ENCODE data around the gene MSN.

Gene MSN

GRCh38 chrX:65702956-65703355, 35.5 kb downstream of the MSN start:
- Histone ChIP-seq H3K36me3 (ENCODE audit: insufficient read depth, low read length) (peaks cover 72% of the 10 kb centered on the region), H2AFZ (ENCODE audit: low read depth, low read length) (no peak overlapping the region), H3K9me3 (ENCODE audit: insufficient read depth, low read length, severe bottlenecking) (no peaks in the 10 kb centered on the region), H3K4me3 (ENCODE audit: low read depth in 1 of 2, low read length in 2 of 2) (no peak overlapping the region), H3K27me3 (ENCODE audit: insufficient read depth, low read length, poor library complexity) (no peaks in the 10 kb centered on the region), H3K9ac (ENCODE audit: low read depth, low read length) (no peak overlapping the region), H3K79me2 (ENCODE audit: insufficient read depth, low read length) (peaks cover 96% of the 10 kb centered on the region), H3K4me1 (ENCODE audit: insufficient read depth, low read length) (peaks cover 20% of the 10 kb centered on the region), H3K27ac (ENCODE audit: low read length) (no peak overlapping the region), H3K4me2 (ENCODE audit: insufficient read depth, low read length) (no peak overlapping the region), H4K20me1 (ENCODE audit: insufficient read depth, low read length) (peaks cover 68% of the 10 kb centered on the region)
- DNase-seq (no peak), ATAC-seq (ENCODE audit: insufficient read depth, low read depth) (no peak)
- no peak for TF ChIP-seq CTCF (IDR thresholded peaks at IDR 0.05; ENCODE audit: borderline replicate concordance, extremely low read depth, low read length, poor library complexity, severe bottlenecking)
- no peak for TF ChIP-seq EZH2 (IDR thresholded peaks at IDR 0.05; ENCODE audit: borderline replicate concordance, low read depth, low read length, severe bottlenecking)

- Histone ChIP-seq H3K79me2 (ENCODE audit: insufficient read depth, low read length) (peaks cover 97% of the 10 kb centered on the region), H4K20me1 (ENCODE audit: insufficient read depth, low read length) (peaks cover 71% of the 10 kb centered on the region), H3K9me3 (ENCODE audit: insufficient read depth, low read length, severe bottlenecking) (no peaks in the 10 kb centered on the region), H3K27me3 (ENCODE audit: insufficient read depth, low read length, poor library complexity) (no peaks in the 10 kb centered on the region), H3K9ac (ENCODE audit: low read depth, low read length) (no peak overlapping the region), H3K4me2 (ENCODE audit: insufficient read depth, low read length) (no peak overlapping the region), H2AFZ (ENCODE audit: low read depth, low read length) (no peak overlapping the region), H3K27ac (ENCODE audit: low read length) (peak overlapping the region; percentile 62; the same call in 1 of the 2 replicates), H3K36me3 (ENCODE audit: insufficient read depth, low read length) (peaks cover 63% of the 10 kb centered on the region), H3K4me1 (ENCODE audit: insufficient read depth, low read length) (peaks cover 3% of the 10 kb centered on the region; the same call in 1 of the 2 replicates), H3K4me3 (ENCODE audit: low read depth in 1 of 2, low read length in 2 of 2) (no peak overlapping the region)
- TF ChIP-seq EZH2 (IDR thresholded peaks at IDR 0.05; ENCODE audit: borderline replicate concordance, low read depth, low read length, severe bottlenecking) (no peak), CTCF (IDR thresholded peaks at IDR 0.05; ENCODE audit: borderline replicate concordance, extremely low read depth, low read length, poor library complexity, severe bottlenecking) (no peak)
- DNase-seq: no peak
- no peak for ATAC-seq (ENCODE audit: insufficient read depth, low read depth)
Observed at GRCh38 chrX:65705439-65705838, 38.0 kb downstream of the MSN start.

- no peak overlapping the region for H3K4me3 ChIP-seq (ENCODE audit: low read depth in 1 of 2, low read length in 2 of 2)
- H3K27me3 ChIP-seq (ENCODE audit: insufficient read depth, low read length, poor library complexity): no peaks in the 10 kb centered on the region
- H4K20me1 ChIP-seq (ENCODE audit: insufficient read depth, low read length): peaks cover 64% of the 10 kb centered on the region
- ATAC-seq (ENCODE audit: insufficient read depth, low read depth) (peak; percentile 38; the same call in 2 of the 3 replicates), DNase-seq (no peak)
- H2AFZ ChIP-seq (ENCODE audit: low read depth, low read length): no peak overlapping the region
- no peak overlapping the region for H3K9ac ChIP-seq (ENCODE audit: low read depth, low read length)
- H3K4me2 ChIP-seq (ENCODE audit: insufficient read depth, low read length): no peak overlapping the region
- peaks cover 55% of the 10 kb centered on the region for H3K36me3 ChIP-seq (ENCODE audit: insufficient read depth, low read length)
- H3K79me2 ChIP-seq (ENCODE audit: insufficient read depth, low read length): peaks cover 94% of the 10 kb centered on the region
- no peaks in the 10 kb centered on the region for H3K9me3 ChIP-seq (ENCODE audit: insufficient read depth, low read length, severe bottlenecking)
- TF ChIP-seq EZH2 (IDR thresholded peaks at IDR 0.05; ENCODE audit: borderline replicate concordance, low read depth, low read length, severe bottlenecking): no peak
- no peak for TF ChIP-seq CTCF (IDR thresholded peaks at IDR 0.05; ENCODE audit: borderline replicate concordance, extremely low read depth, low read length, poor library complexity, severe bottlenecking)
- peaks cover 3% of the 10 kb centered on the region; the same call in 1 of the 2 replicates for H3K4me1 ChIP-seq (ENCODE audit: insufficient read depth, low read length)
- H3K27ac ChIP-seq (ENCODE audit: low read length): peak overlapping the region; percentile 62
Observed at GRCh38 chrX:65706041-65706828, 38.8 kb downstream of the MSN start.

All from DND-41 (cell line).